Esophagus squamous epithelium (tissue), 4 donors: Measurements from ENCODE around the gene LIPT1.

Experiments
- POLR2A ChIP-seq, 4 donors: fragments of 450-650 bp; IDR thresholded peaks; one replicate each; pipeline ENCODE4 v1.6.1; 2017; ENCODE audit warnings: antibody characterized with exemption in 4 of 4, mild to moderate bottlenecking in 4 of 4, moderate library complexity in 3 of 4
- TF ChIP-seq, protein P1 (sequence below), 6 experiments: fragments of 450-650 bp in 4 of 6; fragments of 200-600 bp in 2 of 6; sonication (generic) in 2 of 6; IDR thresholded peaks; one replicate each; pipeline ENCODE4 v1.5.1; 2016 to 2019; ENCODE audit warnings: antibody characterized with exemption in 6 of 6, mild to moderate bottlenecking in 4 of 6, moderate library complexity in 4 of 6

DNA sequence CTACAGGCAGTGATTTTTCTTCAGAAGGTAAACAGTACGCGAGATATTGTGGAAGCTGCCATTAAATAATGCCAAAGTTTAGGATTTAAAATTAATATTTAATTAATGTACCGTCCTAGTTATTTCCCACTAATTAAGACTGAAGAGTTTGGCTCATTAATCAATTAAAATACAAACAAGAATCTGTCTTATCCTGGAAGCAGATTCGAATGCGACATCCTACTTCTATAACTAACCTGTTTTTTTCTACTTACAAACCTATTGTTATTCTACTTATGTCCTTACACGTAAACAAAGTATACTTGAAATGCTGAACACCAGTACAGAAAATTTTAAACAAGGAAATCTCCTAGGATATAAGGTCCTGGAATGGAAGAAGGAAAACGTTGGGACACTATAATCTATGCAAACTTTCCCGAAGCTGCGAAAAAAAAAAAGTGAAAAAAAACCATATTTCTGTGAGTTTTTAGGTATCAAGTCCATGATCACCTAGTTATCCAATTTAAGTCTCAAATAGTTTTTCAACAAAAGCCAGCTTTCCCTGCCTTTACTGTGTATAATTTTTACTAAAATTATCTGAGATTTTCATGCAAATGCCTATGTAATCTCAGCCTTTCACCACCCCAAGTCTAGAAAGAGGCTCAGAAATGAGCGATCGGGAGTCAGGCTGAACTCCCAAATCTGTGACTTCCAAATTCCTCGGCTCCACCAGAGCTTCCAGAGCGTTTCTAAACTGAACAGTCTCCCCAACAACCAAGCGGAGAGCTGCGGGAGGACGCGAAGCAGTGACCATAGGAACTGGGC is 14.5 kb upstream of the LIPT1 start:
- no peak for TF ChIP-seq POLR2A (IDR thresholded peaks at IDR 0.05)
- TF ChIP-seq, protein P1, sequence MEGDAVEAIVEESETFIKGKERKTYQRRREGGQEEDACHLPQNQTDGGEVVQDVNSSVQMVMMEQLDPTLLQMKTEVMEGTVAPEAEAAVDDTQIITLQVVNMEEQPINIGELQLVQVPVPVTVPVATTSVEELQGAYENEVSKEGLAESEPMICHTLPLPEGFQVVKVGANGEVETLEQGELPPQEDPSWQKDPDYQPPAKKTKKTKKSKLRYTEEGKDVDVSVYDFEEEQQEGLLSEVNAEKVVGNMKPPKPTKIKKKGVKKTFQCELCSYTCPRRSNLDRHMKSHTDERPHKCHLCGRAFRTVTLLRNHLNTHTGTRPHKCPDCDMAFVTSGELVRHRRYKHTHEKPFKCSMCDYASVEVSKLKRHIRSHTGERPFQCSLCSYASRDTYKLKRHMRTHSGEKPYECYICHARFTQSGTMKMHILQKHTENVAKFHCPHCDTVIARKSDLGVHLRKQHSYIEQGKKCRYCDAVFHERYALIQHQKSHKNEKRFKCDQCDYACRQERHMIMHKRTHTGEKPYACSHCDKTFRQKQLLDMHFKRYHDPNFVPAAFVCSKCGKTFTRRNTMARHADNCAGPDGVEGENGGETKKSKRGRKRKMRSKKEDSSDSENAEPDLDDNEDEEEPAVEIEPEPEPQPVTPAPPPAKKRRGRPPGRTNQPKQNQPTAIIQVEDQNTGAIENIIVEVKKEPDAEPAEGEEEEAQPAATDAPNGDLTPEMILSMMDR (IDR thresholded peaks at IDR 0.05) = no peak
